CD1c-positive myeloid dendritic cell (primary cell): ENCODE data around the gene HIGD2A.

ENCODE experiments used
- DNase-seq: peaks from one replicate; pipeline ENCODE4 v3.0.0-alpha.2; 2016; ENCODE audit errors: extremely low spot score

The HIGD2A gene

DNA sequence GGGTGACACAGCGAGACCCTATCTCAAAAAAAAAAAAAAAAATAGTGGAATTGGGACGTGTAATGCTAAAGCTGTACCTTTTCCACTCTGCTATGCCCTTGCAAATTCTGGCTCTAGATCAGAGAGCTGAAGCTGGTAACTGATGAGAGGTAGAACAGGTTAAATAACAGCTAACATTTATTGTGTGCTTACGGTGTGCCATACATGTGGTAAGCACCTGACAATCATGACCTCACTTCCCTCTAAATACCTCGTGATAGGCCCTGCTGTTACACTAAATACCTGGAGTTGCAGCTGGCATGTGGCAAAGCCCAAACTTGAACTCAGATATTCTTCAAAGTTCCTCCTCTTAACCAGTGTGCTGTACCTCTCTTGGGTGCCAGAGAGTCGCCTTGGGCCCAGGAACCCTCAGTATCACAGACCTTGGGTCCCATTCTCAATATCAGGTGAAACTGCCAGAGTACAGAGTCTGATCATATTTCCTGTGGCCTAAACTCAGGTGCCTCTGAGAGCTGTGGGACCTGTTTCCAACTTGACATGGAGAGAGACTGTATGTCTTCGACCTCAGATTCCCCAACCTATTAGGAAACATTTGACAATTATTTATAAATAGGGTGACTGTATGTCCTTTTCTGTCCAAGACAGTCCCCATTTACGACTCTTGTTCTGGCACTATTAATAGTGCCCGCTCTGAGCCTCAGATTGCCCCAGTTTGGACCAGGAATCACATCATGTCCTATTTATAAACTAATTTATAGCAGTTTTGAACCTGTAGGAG, 18.4 kb upstream of the HIGD2A start:
- no peak for DNase-seq

DNA sequence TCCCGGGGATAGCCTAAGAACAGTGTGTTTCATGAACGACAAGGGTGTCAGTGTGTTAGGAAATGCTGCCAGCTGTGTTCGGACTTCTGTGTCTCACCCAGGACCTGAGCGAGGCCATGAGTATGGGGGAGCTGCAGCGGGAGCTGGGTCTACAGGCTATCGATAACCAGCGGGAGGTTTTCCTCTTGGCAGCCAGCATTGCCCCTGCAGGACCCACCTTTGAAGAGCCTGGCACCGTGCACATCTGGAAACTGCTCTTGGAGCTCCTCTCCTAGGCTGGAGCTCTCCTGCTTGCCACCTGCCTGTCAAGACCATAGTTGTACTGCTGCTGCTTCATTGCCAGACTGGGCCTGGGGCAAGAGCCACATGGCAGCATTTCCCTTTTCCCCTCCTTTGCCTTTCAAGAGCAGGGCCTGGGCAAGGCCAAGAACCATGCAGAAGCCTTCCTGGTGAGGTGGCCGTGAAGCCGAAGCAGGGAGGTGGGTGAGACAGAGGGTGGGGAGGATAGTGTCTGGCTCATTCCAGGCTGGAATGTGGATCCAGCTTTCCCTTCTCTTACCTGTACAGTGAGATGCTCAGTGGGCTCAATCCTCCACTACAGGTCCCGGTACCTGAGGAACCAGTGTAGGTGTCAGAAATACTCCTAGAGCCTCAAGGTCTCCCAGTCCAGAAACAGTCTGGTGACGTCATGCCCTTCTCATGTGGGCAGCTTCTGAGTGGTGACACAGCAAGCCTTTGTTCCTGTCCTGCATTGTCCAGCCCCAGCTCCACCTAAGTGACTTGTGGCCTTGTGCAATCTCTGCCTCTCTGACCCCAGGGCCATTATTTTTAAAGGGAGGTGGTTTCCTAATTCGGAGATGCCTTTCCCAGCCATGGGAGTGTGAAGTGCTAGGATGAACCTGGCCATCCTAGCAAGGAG, 16.7 kb upstream of the HIGD2A start:
- DNase-seq: peak; percentile 68

- DNase-seq: peak; percentile 24
Observed at GRCh38 chr5:176373100-176373818, 15.3 kb upstream of the HIGD2A start.

GRCh38 chr5:176379881-176380280, 8.7 kb upstream of the HIGD2A start:
- no peak for DNase-seq

DNA sequence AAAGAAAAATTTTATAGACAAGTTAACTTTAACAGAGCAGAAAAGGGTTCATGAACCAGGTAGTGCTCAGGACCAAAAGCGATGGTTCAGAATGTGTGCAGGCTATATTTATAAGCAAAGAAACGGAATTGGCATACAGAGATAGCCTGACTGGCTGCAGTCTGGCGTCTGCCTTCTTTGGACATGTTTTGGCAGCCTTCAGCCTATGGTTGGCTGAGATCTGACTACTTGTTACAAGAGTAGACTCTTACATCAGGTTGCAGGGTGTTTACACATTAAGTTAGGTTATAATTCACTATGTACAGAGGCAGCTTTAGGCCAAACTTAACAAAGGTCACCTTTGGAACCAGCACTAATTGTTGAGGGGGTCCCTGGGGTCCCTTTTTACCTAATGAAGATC, 7.1 kb upstream of the HIGD2A start:
- no peak for DNase-seq

GRCh38 chr5:176381979-176382378, 6.6 kb upstream of the HIGD2A start:
- no peak for DNase-seq

GRCh38 chr5:176382721-176383120, 5.8 kb upstream of the HIGD2A start:
- no peak for DNase-seq

GRCh38 chr5:176383248-176383905, 5.2 kb upstream of the HIGD2A start:
- no peak for DNase-seq

- DNase-seq: no peak
Observed at GRCh38 chr5:176383961-176384360, 4.6 kb upstream of the HIGD2A start.

DNA sequence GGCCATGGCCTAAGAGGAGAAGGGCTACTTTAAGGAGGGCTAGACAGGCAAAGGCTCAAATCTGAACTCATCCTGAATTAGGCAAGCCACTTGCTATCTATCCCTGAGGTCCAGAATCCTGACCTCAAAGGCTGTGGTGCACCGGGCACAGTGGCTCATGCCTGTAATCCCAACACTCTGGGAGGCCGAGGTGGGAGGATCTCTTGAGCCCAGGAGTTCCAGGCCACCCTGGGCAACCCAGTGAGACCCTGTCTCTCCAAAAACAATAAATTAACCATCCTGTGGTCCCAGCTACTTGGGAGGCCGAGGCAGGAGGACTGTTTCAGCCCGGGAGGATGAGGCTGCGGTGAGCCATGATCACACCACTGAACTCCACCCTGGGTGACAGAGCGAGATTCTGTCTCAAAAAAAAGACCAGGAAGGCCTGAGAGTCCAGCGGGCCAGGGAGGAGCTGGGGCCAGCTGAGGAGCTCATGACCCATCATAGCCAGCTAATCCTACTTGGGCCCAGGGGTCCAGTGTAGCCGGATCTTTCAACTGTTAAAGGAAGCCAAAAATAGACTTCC, 4.1 kb upstream of the HIGD2A start:
- no peak for DNase-seq

GRCh38 chr5:176384991-176385390, 3.6 kb upstream of the HIGD2A start:
- DNase-seq: no peak

GRCh38 chr5:176386491-176386890, 2.1 kb upstream of the HIGD2A start:
- DNase-seq: no peak

DNA sequence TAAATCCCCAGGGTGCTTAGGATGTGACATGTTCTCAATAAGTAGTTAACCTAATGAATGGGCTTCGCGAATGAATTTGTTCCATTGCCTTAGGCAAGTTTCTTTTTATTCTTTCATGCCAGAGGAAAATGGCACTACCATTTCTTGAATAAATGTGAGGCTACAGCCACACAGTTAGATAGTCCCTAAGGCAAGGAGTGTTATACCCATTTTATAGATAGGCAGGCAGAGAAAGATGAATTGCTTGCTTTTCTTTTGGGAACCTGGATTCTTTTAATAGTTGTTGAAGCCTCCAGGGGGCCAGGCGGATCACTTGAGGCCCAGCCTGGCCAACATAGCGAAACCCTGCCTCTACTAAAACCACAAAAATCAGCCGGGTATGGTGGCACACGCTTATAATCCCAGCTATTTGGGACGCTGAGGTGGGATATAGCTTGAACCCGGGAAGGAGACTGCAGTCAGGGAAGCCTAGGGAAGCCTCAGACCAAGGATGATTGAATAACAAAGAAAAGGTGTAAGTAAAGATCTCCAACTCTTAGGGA, 1.1 kb upstream of the HIGD2A start:
- DNase-seq: no peak

- DNase-seq: peak; percentile 7
Observed at GRCh38 chr5:176388003-176388443, 528 bp upstream of the HIGD2A start.

- peak; percentile 48 for DNase-seq
Observed at GRCh38 chr5:176389135-176390123, 878 bp downstream of the HIGD2A start.

DNA sequence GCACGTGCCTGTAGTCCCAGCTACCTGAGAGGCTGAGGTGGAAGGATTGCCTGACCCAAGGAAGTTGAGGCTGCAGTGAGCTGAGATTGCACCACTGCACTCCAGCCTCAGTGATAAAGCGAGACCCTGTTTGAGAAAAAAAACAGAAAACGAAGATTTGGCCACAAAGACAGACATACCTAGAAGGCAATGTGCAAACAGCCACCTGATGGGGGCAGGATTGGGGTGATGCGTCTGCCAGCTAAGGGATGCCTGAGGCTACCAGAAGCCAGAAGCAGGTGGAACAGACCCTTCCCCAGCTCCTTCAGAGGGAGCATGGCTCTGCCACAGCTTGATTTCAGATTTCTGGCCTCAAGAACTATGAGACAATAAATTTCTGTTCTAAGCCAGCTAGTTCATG, 2.9 kb downstream of the HIGD2A start:
- no peak for DNase-seq

- peak; percentile 83 for DNase-seq
Observed at GRCh38 chr5:176391999-176392398, 3.4 kb downstream of the HIGD2A start.

DNA sequence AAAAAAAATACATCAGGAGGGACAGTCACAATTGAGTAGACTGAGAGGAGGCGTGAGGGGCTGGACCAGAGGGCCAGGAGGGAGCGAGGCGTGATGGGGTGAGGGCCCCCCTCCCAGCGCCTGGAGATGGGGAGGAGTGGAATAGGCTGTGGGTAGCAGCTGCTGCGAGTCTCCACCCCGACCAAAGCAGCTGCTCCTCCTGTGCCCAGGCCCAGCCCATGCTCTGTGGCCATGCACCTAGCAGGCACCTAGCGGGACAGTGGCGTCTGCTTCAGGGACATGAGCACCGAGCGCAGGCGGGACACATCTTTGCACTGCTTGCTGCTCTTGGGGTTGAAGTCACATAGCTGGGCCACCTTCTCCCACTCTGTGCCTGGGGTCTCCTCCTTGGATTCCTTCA, 4.0 kb downstream of the HIGD2A start:
- no peak for DNase-seq

- DNase-seq: no peak
Observed at GRCh38 chr5:176394096-176394495, 5.5 kb downstream of the HIGD2A start.
